HCT116 (cell line): Measurements from ENCODE around the gene FBXO31.

ENCODE experiments used
- CTCF ChIP-seq, 3 experiments: fragments of 200-600 bp in 1 of 3; sonication (generic) in 1 of 3; IDR thresholded peaks in 2 of 3; conservative IDR thresholded peaks in 1 of 3; 2 replicates each; pipeline ENCODE4 v1.5.1; 2012 to 2017; ENCODE audit warnings: low read depth in 2 of 3, low read length in 2 of 3, antibody characterized with exemption in 1 of 3, borderline replicate concordance in 1 of 3, control low read depth in 1 of 3, mild to moderate bottlenecking in 1 of 3, mixed read lengths in 1 of 3, mixed run types in 1 of 3, moderate library complexity in 1 of 3; ENCODE audit not compliant: insufficient read depth in 1 of 3
- EZH2 ChIP-seq: fragments of 200-600 bp; sonication (generic); IDR thresholded peaks from 2 replicates; pipeline ENCODE4 v1.6.1; 2017; ENCODE audit warnings: antibody characterized with exemption, mixed run types

GRCh38 chr16:87344931-87345631, 38.5 kb downstream of the FBXO31 start:
- no peak for TF ChIP-seq EZH2
- TF ChIP-seq CTCF (IDR thresholded peaks at IDR 0.05 in 2 of 3, conservative IDR thresholded peaks at IDR 0.05 in 1 of 3; ENCODE audit: borderline replicate concordance in 1 of 3, insufficient read depth in 1 of 3, low read depth in 2 of 3, low read length in 2 of 3) = no peak
